Spleen (tissue), 7 donors: ENCODE measurements around the gene SHANK2.

Experiments
- POLR2A ChIP-seq, 3 donors: fragments of 450-650 bp; IDR thresholded peaks; one replicate each; pipeline ENCODE4 v1.5.1; 2017; ENCODE audit warnings: antibody characterized with exemption in 3 of 3, mild to moderate bottlenecking in 1 of 3
- TF ChIP-seq, protein P1 (sequence below), 11 experiments: fragments of 200-600 bp in 7 of 11; fragments of 450-650 bp in 4 of 11; sonication (generic) in 4 of 11; IDR thresholded peaks in 8 of 11; conservative IDR thresholded peaks in 3 of 11; 1 replicate in 7 of 11; 2 replicates in 4 of 11; pipeline versions ENCODE4 v1.4.0 to v1.8.0; 2016 to 2021; ENCODE audit warnings: antibody characterized with exemption in 11 of 11, inconsistent platforms in 4 of 11, mild to moderate bottlenecking in 1 of 11
- donor health status: DM: no; HTN: no; CAD: no; lungs with moderate emphysema.
- donor health status: DM: no; HTN: no; CAD: no.
- donor health status: DM: no; HTN: no; CAD: no.

GRCh38 chr11:71245601-71246391 lies 6.6 kb downstream of the SHANK2 start:
- TF ChIP-seq, protein P1, sequence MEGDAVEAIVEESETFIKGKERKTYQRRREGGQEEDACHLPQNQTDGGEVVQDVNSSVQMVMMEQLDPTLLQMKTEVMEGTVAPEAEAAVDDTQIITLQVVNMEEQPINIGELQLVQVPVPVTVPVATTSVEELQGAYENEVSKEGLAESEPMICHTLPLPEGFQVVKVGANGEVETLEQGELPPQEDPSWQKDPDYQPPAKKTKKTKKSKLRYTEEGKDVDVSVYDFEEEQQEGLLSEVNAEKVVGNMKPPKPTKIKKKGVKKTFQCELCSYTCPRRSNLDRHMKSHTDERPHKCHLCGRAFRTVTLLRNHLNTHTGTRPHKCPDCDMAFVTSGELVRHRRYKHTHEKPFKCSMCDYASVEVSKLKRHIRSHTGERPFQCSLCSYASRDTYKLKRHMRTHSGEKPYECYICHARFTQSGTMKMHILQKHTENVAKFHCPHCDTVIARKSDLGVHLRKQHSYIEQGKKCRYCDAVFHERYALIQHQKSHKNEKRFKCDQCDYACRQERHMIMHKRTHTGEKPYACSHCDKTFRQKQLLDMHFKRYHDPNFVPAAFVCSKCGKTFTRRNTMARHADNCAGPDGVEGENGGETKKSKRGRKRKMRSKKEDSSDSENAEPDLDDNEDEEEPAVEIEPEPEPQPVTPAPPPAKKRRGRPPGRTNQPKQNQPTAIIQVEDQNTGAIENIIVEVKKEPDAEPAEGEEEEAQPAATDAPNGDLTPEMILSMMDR (IDR thresholded peaks at IDR 0.05 in 8 of 11, conservative IDR thresholded peaks at IDR 0.05 in 3 of 11) = no peak
- no peak for TF ChIP-seq POLR2A (IDR thresholded peaks at IDR 0.05)
